HL-60 (cell line): ENCODE measurements around the gene PIEZO1.

ENCODE experiments used
- DNase-seq, 2 experiments: peaks; one replicate each; pipeline ENCODE4 v3.0.0-alpha.2; 2010 to 2020; ENCODE audit warnings: low read depth in 1 of 2, low spot score in 1 of 2
- H3K27ac ChIP-seq: fragments of 250-450 bp; sonication (Bioruptor Pico); replicated peaks from 2 replicates; pipeline ENCODE4 v1.5.1; 2020; ENCODE audit warnings: mild to moderate bottlenecking, moderate library complexity
- H3K27me3 ChIP-seq: fragments of 250-450 bp; sonication (Bioruptor Pico); 2 replicates; pipeline ENCODE4 v1.5.1; 2021; ENCODE audit warnings: mild to moderate bottlenecking, moderate library complexity; ENCODE audit not compliant: insufficient read depth, poor library complexity, severe bottlenecking
- H3K4me3 ChIP-seq: replicated peaks from 2 replicates; pipeline ENCODE4 v1.5.1; 2011; ENCODE audit warnings: mild to moderate bottlenecking, control low read depth, low read length; ENCODE audit not compliant: insufficient read depth
- CTCF ChIP-seq: IDR thresholded peaks from one replicate; pipeline ENCODE4 v1.5.1; 2011; ENCODE audit warnings: low read length, control low read depth, inconsistent platforms; ENCODE audit not compliant: insufficient read depth
- GABPA ChIP-seq: IDR thresholded peaks from 2 replicates; pipeline ENCODE4 v1.6.1; 2012; ENCODE audit warnings: low read depth
- POLR2AphosphoS5 ChIP-seq: IDR thresholded peaks from 2 replicates; pipeline ENCODE4 v1.6.1; 2012; ENCODE audit warnings: low read depth
- REST ChIP-seq: IDR thresholded peaks from 2 replicates; pipeline ENCODE4 v1.6.1; 2012; ENCODE audit warnings: low read depth; ENCODE audit not compliant: insufficient replicate concordance
- SPI1 ChIP-seq: IDR thresholded peaks from 2 replicates; pipeline ENCODE4 v1.6.1; 2012; ENCODE audit warnings: low read depth, mild to moderate bottlenecking, borderline replicate concordance

The PIEZO1 gene

GRCh38 chr16:88735616-88736015, 49.4 kb downstream of the PIEZO1 start:
- no peak for TF ChIP-seq GABPA
- no peak for TF ChIP-seq CTCF
- no peak for TF ChIP-seq REST
- TF ChIP-seq SPI1, result no peak
- no peak for TF ChIP-seq POLR2AphosphoS5
- no peak overlapping the region for H3K4me3 ChIP-seq
- no peaks in the 10 kb centered on the region for H3K27me3 ChIP-seq
- no peak overlapping the region for H3K27ac ChIP-seq
- no peak for DNase-seq

GRCh38 chr16:88735121-88735520, 49.9 kb downstream of the PIEZO1 start:
- DNase-seq, result no peak
- no peak for TF ChIP-seq SPI1
- TF ChIP-seq POLR2AphosphoS5, result no peak
- no peak for TF ChIP-seq REST
- no peak for TF ChIP-seq CTCF
- no peak for TF ChIP-seq GABPA
- Histone ChIP-seq H3K27ac (no peak overlapping the region), H3K4me3 (no peak overlapping the region), H3K27me3 (no peaks in the 10 kb centered on the region)

GRCh38 chr16:88734361-88734728, 50.7 kb downstream of the PIEZO1 start:
- TF ChIP-seq SPI1, result no peak
- no peak for TF ChIP-seq GABPA
- no peak for TF ChIP-seq REST
- no peak for TF ChIP-seq POLR2AphosphoS5
- TF ChIP-seq CTCF, result no peak
- Histone ChIP-seq H3K4me3 (no peak overlapping the region), H3K27ac (no peak overlapping the region), H3K27me3 (no peaks in the 10 kb centered on the region)
- DNase-seq, result no peak
